8988T (cell line): ENCODE measurements around the gene PIP.
"Not testable (repeated sequence)": the region's sequence is repeated elsewhere in the genome, so short reads cannot be mapped to it uniquely, and the experiment has no call there.

Experiments used
- DNase-seq: peaks from one replicate; pipeline ENCODE4 v3.0.0; 2011

PIP gene

DNA sequence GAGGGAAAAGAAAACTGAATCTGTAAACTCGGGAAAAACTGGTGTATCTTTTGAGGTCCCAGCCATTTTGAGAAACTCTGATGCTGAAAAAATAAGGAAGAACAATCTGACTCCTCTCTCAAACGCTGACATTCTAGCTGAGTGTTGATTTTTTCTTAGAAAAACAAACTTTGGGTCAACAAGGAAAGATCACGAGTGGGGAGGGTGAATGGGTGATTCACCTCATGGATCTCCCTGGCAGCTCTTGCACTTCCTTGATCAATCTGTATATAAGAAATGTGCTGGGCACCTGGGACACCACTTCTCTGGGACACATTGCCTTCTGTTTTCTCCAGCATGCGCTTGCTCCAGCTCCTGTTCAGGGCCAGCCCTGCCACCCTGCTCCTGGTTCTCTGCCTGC, at the start of gene PIP:
Gene PIP, plus strand, starts transcription at position 297 of the 400 bp plus-strand sequence. Its CDS starts 40 bp downstream, at position 337.
- DNase-seq = no peak

GRCh38 chr7:143085109-143085508, 46.8 kb upstream of the PIP start:
- DNase-seq = no peak

- not testable (repeated sequence) for DNase-seq
Measured at GRCh38 chr7:143085610-143086009, 46.3 kb upstream of the PIP start.

- DNase-seq = not testable (repeated sequence)
Measured at GRCh38 chr7:143088549-143089231, 43.2 kb upstream of the PIP start.

GRCh38 chr7:143096146-143096545, 35.7 kb upstream of the PIP start:
- no peak for DNase-seq

- not testable (repeated sequence) for DNase-seq
Measured at GRCh38 chr7:143099579-143099978, 32.3 kb upstream of the PIP start.

DNA sequence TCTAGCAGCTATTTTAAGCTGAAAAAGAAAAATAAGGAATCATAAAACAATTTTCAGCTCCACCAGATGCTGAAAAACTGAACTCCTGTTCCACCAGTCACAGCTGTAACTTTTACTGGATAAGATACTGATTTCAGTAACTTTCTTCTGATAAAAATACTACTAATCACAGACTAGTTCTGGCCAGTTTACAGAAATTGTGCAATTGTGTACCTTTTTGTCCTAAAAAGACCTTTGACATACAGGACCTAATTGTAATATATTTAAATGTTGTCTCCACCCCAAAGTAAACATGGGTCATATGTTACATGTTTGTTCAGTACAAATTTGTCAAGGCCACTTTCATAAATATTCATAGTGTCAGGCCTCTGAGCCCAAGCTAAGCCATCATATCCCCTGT, 27.1 kb upstream of the PIP start:
- DNase-seq = no peak

GRCh38 chr7:143108019-143108418, 23.9 kb upstream of the PIP start:
- DNase-seq = not testable (repeated sequence)

DNA sequence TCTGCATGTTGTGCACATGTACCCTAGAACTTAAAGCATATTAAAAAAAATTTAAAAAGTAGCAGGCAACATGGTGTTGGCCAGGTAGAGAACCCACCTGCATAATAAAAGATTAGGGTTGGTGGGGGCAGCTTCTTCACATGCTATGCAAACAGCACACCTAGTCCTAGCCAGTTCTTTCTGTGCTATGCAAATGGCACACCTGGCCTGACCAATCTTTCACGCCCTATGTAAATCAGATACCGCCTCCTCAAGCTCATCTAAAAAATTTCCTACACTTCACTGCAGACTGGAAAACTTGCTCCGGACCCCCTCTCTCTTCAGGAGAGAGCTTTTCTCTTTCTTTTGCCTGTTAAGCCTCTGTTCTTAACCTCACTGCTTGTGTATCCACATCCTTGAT, 14.5 kb upstream of the PIP start:
- no peak for DNase-seq

DNA sequence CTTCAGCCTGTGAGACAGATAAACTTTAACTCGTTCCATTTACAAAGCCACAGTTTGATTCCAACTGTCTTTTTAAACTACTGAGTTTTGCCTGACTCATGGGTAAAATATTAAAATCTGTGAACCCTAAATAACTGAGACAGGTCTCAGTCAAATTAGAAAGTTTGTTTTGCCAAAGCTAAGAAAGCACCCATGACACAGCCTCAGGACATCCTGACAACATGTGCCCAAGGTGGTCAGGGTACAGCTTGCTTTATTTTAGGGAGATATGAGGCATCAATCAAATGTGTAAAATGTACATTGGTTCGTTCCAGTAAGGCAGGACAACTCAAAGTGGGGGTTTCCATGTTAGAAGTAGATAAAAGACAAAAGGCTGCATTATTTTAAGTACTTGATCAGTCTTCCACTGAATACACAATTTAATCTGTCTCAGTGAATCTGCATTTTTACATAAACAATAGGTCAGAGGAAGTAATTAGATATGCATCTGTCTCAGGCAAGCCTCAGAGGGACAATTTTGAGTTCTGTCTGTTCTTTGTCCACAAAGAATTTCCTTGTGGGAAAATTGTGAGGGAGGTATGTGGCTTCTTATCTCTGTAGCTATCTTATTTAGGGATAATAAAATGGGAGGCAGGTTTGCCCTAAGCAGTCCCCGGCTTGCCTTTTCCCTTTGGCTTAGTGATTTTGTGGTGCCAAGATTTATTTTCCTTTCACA, 11.0 kb upstream of the PIP start:
- DNase-seq = no peak

GRCh38 chr7:143123326-143123725, 8.6 kb upstream of the PIP start:
- DNase-seq = not testable (repeated sequence)

DNA sequence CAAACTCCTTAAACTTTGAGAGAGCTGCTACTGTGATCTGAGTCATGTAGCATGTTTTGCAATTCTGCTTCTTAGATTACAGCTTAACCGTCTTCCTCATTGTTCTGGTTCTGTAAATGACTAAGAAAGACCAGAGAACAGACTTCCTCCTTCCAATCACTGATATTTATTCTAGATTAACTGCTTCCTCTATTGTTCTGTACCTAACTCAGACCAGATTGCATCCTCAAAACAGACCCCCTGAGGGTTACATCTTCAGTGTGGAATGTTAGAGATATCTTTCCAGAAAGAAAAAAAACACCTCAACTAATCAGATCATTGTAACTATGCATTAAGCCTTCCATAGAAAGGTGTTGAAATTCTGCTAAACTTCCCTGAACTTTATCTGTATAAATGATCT, 5.7 kb upstream of the PIP start:
- DNase-seq = no peak

DNA sequence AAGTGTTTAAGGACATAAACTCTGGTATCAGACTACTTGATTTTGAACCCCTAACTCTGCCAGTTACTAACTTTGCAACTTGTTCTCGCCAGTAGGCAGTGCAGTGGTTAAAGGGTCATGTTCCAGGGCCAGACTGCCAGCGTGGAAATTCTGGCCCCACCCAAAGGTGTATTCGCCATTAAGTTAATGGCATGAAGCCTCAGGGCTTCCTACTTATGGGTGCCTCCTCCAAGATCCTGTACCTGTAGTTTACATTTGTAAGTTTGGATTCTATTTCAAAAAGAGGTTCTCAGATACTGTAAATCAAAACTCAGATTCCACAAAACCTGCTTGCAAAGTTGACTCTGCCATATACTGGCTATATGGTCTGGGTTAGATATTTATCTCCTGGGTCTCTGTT, 2.8 kb upstream of the PIP start:
- no peak for DNase-seq

DNA sequence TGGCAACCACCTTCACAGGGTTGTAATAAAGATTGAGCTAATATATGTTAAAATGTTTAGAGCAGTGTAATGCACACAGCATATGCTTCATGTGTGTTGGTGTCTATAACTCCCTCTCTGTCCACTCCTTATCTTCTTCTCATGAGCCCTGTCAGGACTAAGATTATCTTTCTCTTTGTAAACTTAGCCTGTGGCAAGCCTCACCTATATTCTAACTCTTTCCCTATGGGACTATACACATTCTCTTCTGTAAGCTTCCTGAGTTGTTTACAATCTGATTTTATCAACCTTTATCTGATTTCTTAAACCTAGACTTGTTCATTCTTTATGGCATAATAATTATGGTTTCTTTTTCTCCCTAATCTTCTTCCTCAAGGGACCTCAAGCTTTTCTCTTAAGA, 2.4 kb upstream of the PIP start:
- DNase-seq = no peak

- no peak for DNase-seq
Measured at GRCh38 chr7:143130541-143130940, 1.3 kb upstream of the PIP start.

GRCh38 chr7:143147070-143147469, 15.2 kb downstream of the PIP start:
- no peak for DNase-seq

GRCh38 chr7:143148050-143148449, 16.2 kb downstream of the PIP start:
- no peak for DNase-seq

DNA sequence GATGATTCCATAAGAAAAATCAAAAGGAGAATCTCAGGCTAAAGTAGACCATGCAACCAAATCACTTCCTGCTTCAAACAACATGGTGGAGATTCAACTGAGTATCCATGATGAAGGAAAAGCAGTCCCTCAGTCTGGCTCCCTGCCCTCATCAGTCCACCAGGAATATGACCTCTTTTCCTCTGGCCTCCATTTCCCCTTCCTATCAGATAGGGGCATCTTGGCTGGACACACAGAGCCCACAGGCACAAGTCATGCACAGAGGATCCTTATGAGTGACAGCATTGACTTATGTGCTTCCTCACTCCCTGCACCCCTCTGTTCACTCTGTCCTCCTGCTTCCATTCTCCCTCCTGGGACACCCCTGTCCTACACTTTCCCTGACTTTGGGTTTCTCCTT, 16.8 kb downstream of the PIP start:
- no peak for DNase-seq

- not testable (repeated sequence) for DNase-seq
Measured at GRCh38 chr7:143150696-143151095, 18.8 kb downstream of the PIP start.

DNA sequence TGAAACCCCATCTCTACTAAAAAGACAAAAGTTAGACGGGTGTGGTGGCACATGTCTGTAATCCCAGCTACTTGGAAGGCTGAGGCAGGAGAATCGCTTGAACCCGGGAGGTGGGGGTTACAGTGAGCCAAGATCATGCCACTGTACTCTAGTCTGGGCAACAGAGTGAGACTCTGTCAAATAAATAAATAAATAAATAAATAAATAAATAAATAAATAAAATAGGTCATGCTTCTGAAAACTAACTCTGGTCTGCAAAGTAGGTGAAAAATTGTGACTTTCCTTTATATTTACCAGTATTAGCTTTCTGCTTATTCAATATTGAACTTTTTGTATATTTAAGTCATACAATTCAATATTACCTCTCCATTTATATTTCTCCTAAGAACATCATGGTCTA, 26.7 kb downstream of the PIP start:
- not testable (repeated sequence) for DNase-seq

DNA sequence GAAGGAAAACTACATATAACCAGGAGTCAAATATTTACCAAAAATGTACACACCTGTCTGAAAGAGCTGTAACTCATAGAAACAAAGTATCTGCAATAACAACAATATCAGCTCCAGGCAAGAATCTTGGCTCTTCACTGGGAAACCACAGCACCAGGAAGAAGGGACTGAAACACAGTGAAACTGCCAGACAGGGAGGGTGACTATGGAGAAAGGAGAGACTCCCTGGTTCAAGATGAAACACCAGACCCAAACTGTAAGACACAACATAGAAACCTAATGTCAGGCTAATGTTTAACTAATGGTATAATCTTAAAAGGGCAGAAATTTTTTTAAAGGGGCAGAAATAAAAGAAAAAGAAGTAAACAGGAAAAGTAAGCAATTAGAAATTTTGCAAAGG, 39.8 kb downstream of the PIP start:
- no peak for DNase-seq

GRCh38 chr7:143172354-143172753, 40.5 kb downstream of the PIP start:
- no peak for DNase-seq

GRCh38 chr7:143176128-143176527, 44.3 kb downstream of the PIP start:
- DNase-seq = no peak

- DNase-seq = no peak
Measured at GRCh38 chr7:143177374-143178119, 45.7 kb downstream of the PIP start.
